ENCODE data around the gene MEF2A. TPM values are rescaled to one million over a fixed set of nuclear protein-coding genes. Genes with fewer than 3 reads are reported as not detected.
"Not testable (repeated sequence)": the region's sequence is repeated elsewhere in the genome, so short reads cannot be mapped to it uniquely, and the experiment has no call there.

Gene MEF2A
- total RNA-seq, 8 experiments from 2014 or later, result 12.9 to 65.4 (median 30.9) TPM

- WGBS, 10 experiments, result no CpG with 5 or more reads among the region's 46 CpGs
- Histone ChIP-seq H3K4me3 (peak overlapping the region; percentile 51 to 98 (median 70)), H3K4me1 (replicated peaks in 1 of 2) (peaks cover 11% of the 10 kb centered on the region in 2 donors), H3K27ac (no peak overlapping the region)
- in situ Hi-C loops (cut with MboI; ENCODE audit: low pct_unique_long_range_greater_than_20kb in 2 of 9, low sequenced_read_pairs in 9 of 9, unreplicated experiment in 9 of 9), result loop anchor here in 2 of 9 experiments (25.0 kb wide), 2 partner anchors 446 to 471 kb away; partner anchors contain the start of gene LRRC28 (in 1 of the 2)
- ATAC-seq (replicated peaks in 6 of 8), result peak; percentile 2 to 19 (median 8)
Observed at GRCh38 chr15:99732751-99733267, 167.0 kb downstream of the MEF2A start.

- peak within 1 kb of the TSS; percentile 34 to 66 for H3K27ac ChIP-seq
- in situ Hi-C loops (cut with MboI; ENCODE audit: low pct_unique_long_range_greater_than_20kb in 2 of 9, low sequenced_read_pairs in 9 of 9, unreplicated experiment in 9 of 9), result loop anchor here in 2 of 9 experiments (25.0 kb wide), 2 partner anchors 446 to 471 kb away; partner anchors contain the start of gene LRRC28 (in 1 of the 2)
- H3K4me1 ChIP-seq (replicated peaks in 1 of 2), result peaks cover 11% of the 10 kb centered on the region in 2 donors
- peak within 1 kb of the TSS; percentile 51 to 98 (median 70) for H3K4me3 ChIP-seq
- WGBS, 10 experiments, result 10 to 80% (median 68%) methylated on average over 1 to 12 of the region's 69 CpGs; no CpG with 5 or more reads in 4 of the 10 experiments
- ATAC-seq (replicated peaks in 6 of 8), result peak; percentile 95 to 98 (median 98)
Observed at GRCh38 chr15:99733268-99734039, 167.7 kb downstream of the MEF2A start, which contains the start of gene LYSMD4. TSS of gene LYSMD4 (minus strand) at chr15:99733437. CDS start at chr15:99731999, 1,438 bp downstream.

- in situ Hi-C loops (cut with MboI; ENCODE audit: low pct_unique_long_range_greater_than_20kb in 2 of 9, low sequenced_read_pairs in 9 of 9, unreplicated experiment in 9 of 9), result loop anchor here in 2 of 9 experiments (25.0 kb wide), 2 partner anchors 447 to 472 kb away; partner anchors contain the start of gene LRRC28 (in 1 of the 2)
- Histone ChIP-seq H3K27ac (peak overlapping the region in 1 of 2 donors; percentile 66), H3K4me1 (replicated peaks in 1 of 2) (peaks cover 11% of the 10 kb centered on the region in 2 donors), H3K4me3 (peak overlapping the region in 3 of 5 donors; percentile 51 to 98 (median 70))
- not testable (repeated sequence) for ATAC-seq (replicated peaks in 6 of 8)
- 87 to 100% (median 97%) methylated on average over 2 to 10 of the region's 13 CpGs; no CpG with 5 or more reads in 1 of the 10 experiments for WGBS, 10 experiments
Observed at GRCh38 chr15:99734040-99734291, 168.2 kb downstream of the MEF2A start.

GRCh38 chr15:99734575-99734974 is 168.8 kb downstream of the MEF2A start:
- WGBS, 10 experiments, result 80 to 100% (median 83%) methylated on average over 1 of the region's 1 CpG; no CpG with 5 or more reads in 4 of the 10 experiments
- peaks cover 11% of the 10 kb centered on the region in 2 donors for H3K4me1 ChIP-seq (replicated peaks in 1 of 2)
- no peak overlapping the region for H3K27ac ChIP-seq
- ATAC-seq (replicated peaks in 6 of 8), result no peak
- in situ Hi-C loops (cut with MboI; ENCODE audit: low pct_unique_long_range_greater_than_20kb in 2 of 9, low sequenced_read_pairs in 9 of 9, unreplicated experiment in 9 of 9), result loop anchor here in 2 of 9 experiments (25.0 kb wide), 2 partner anchors 447 to 472 kb away; partner anchors contain the start of gene LRRC28 (in 1 of the 2)
- no peak overlapping the region for H3K4me3 ChIP-seq

GRCh38 chr15:99735868-99736267 is 170.1 kb downstream of the MEF2A start:
- ATAC-seq (replicated peaks in 6 of 8), result no peak
- Histone ChIP-seq H3K27ac (no peak overlapping the region), H3K4me3 (no peak overlapping the region), H3K4me1 (replicated peaks in 1 of 2) (peaks cover 10 to 11% of the 10 kb centered on the region in 2 donors)
- 29 to 100% (median 86%) methylated on average over 1 to 4 of the region's 4 CpGs; no CpG with 5 or more reads in 1 of the 10 experiments for WGBS, 10 experiments
- in situ Hi-C loops (cut with MboI; ENCODE audit: low pct_unique_long_range_greater_than_20kb in 2 of 9, low sequenced_read_pairs in 9 of 9, unreplicated experiment in 9 of 9), result loop anchor here in 2 of 9 experiments (25.0 kb wide), 2 partner anchors 449 to 474 kb away; partner anchors contain the start of gene LRRC28 (in 1 of the 2)

GRCh38 chr15:99736702-99737101 is 170.9 kb downstream of the MEF2A start:
- ATAC-seq (replicated peaks in 6 of 8), result no peak
- no peak overlapping the region for H3K27ac ChIP-seq
- in situ Hi-C loops (cut with MboI; ENCODE audit: low pct_unique_long_range_greater_than_20kb in 2 of 9, low sequenced_read_pairs in 9 of 9, unreplicated experiment in 9 of 9), result loop anchor here in 2 of 9 experiments (25.0 kb wide), 2 partner anchors 449 to 474 kb away; partner anchors contain the start of gene LRRC28 (in 1 of the 2)
- peaks cover 1 to 7% of the 10 kb centered on the region in 2 donors for H3K4me1 ChIP-seq (replicated peaks in 1 of 2)
- WGBS, 10 experiments, result 54 to 100% (median 83%) methylated on average over 1 to 2 of the region's 2 CpGs; no CpG with 5 or more reads in 1 of the 10 experiments
- no peak overlapping the region for H3K4me3 ChIP-seq

- Histone ChIP-seq H3K27ac (no peak overlapping the region), H3K4me3 (no peak overlapping the region), H3K4me1 (replicated peaks in 1 of 2) (peaks cover 0 to 2% of the 10 kb centered on the region in 2 donors)
- ATAC-seq (replicated peaks in 6 of 8), result no peak
- WGBS, 10 experiments, result 10 to 83% (median 63%) methylated on average over 1 to 5 of the region's 7 CpGs; no CpG with 5 or more reads in 2 of the 10 experiments
- in situ Hi-C loops (cut with MboI; ENCODE audit: low pct_unique_long_range_greater_than_20kb in 2 of 9, low sequenced_read_pairs in 9 of 9, unreplicated experiment in 9 of 9), result loop anchor here in 2 of 9 experiments (25.0 kb wide), 2 partner anchors 451 to 476 kb away; partner anchors contain the start of gene LRRC28 (in 1 of the 2)
Observed at GRCh38 chr15:99738021-99738847, 172.4 kb downstream of the MEF2A start.

- in situ Hi-C loops (cut with MboI; ENCODE audit: low pct_unique_long_range_greater_than_20kb in 2 of 9, low sequenced_read_pairs in 9 of 9, unreplicated experiment in 9 of 9), result loop anchor here in 2 of 9 experiments (25.0 kb wide), 2 partner anchors 455 to 480 kb away; partner anchors contain the start of gene LRRC28 (in 1 of the 2)
- no peak overlapping the region for H3K27ac ChIP-seq
- WGBS, 10 experiments, result 60 to 80% (median 70%) methylated on average over 1 to 2 of the region's 2 CpGs; no CpG with 5 or more reads in 4 of the 10 experiments
Observed at GRCh38 chr15:99741835-99742234, 176.1 kb downstream of the MEF2A start.

GRCh38 chr15:99744142-99744541 is 178.4 kb downstream of the MEF2A start:
- in situ Hi-C loops (cut with MboI; ENCODE audit: low pct_unique_long_range_greater_than_20kb in 2 of 9, low sequenced_read_pairs in 9 of 9, unreplicated experiment in 9 of 9), result loop anchor here in 2 of 9 experiments (25.0 kb wide), 2 partner anchors 457 to 482 kb away; partner anchors contain the start of gene LRRC28 (in 1 of the 2)
- Histone ChIP-seq H3K4me1 (replicated peaks in 1 of 2) (no peaks in the 10 kb centered on the region), H3K27ac (no peak overlapping the region), H3K4me3 (no peak overlapping the region)
- no peak for ATAC-seq (replicated peaks in 6 of 8)
- 40 to 100% (median 73%) methylated on average over 1 to 4 of the region's 7 CpGs; no CpG with 5 or more reads in 6 of the 10 experiments for WGBS, 10 experiments

More at GRCh38 chr15:99741835-99742234, 176.1 kb downstream of the MEF2A start:
- no peak overlapping the region for H3K4me3 ChIP-seq
- no peak for ATAC-seq (replicated peaks in 6 of 8)
- no peaks in the 10 kb centered on the region for H3K4me1 ChIP-seq (replicated peaks in 1 of 2)

GRCh38 chr15:99745370-99746086 is 179.7 kb downstream of the MEF2A start:
- in situ Hi-C loops (cut with MboI; ENCODE audit: low pct_unique_long_range_greater_than_20kb in 2 of 9, low sequenced_read_pairs in 9 of 9, unreplicated experiment in 9 of 9), result loop anchor here in 2 of 9 experiments (25.0 kb wide), 2 partner anchors 458 to 483 kb away; partner anchors contain the start of gene LRRC28 (in 1 of the 2)
- WGBS, 10 experiments, result 71 to 100% (median 85%) methylated on average over 1 to 6 of the region's 9 CpGs; no CpG with 5 or more reads in 2 of the 10 experiments

GRCh38 chr15:99749386-99749785 is 183.6 kb downstream of the MEF2A start:
- Histone ChIP-seq H3K4me1 (replicated peaks in 1 of 2) (no peaks in the 10 kb centered on the region), H3K4me3 (no peak overlapping the region), H3K27ac (no peak overlapping the region)
- peak in 3 of 8 experiments; percentile 42 to 79 (median 43) for ATAC-seq (replicated peaks in 6 of 8)
- in situ Hi-C loops (cut with MboI; ENCODE audit: low pct_unique_long_range_greater_than_20kb in 2 of 9, low sequenced_read_pairs in 9 of 9, unreplicated experiment in 9 of 9), result loop anchor here in 2 of 9 experiments (25.0 kb wide), 2 partner anchors 462 to 487 kb away; partner anchors contain the start of gene LRRC28 (in 1 of the 2)
- 8 to 100% (median 88%) methylated on average over 1 to 6 of the region's 6 CpGs; no CpG with 5 or more reads in 2 of the 10 experiments for WGBS, 10 experiments

More at GRCh38 chr15:99745370-99746086, 179.7 kb downstream of the MEF2A start:
- H3K4me1 ChIP-seq (replicated peaks in 1 of 2), result no peaks in the 10 kb centered on the region
- no peak for ATAC-seq (replicated peaks in 6 of 8)
- H3K4me3 ChIP-seq, result no peak overlapping the region
- H3K27ac ChIP-seq, result no peak overlapping the region

All from motor neuron (in vitro differentiated cells).